Measurements from ENCODE around the gene HTR2B. TPM values are rescaled to one million over a fixed set of nuclear protein-coding genes. Genes with fewer than 3 reads are reported as not detected.

The HTR2B gene
- total and polyA plus RNA-seq, 2 of the 13 experiments (the other 11 are each of a cell fraction or from before 2014, with no cell fraction given): 0.08 TPM; not detected in 1

- ATAC-seq (no peak), DNase-seq (ENCODE audit: low spot score) (no peak), FAIRE-seq (no peak)
- no TSS peak for BruUV-seq (replicated peaks)
- ChIA-PET CTCF (ENCODE audit: low intra/inter-chr PET ratio, low total read pairs) (no interaction called here), POLR2A (no interaction called here)
- Histone ChIP-seq H3K36me3 (replicated peaks in 1 of 2; ENCODE audit: control insufficient read depth in 1 of 2, insufficient read depth in 2 of 2, low read length in 2 of 2) (peaks cover 5 to 16% of the 10 kb centered on the region in 2 experiments), H3K79me2 (ENCODE audit: insufficient read depth, low read length) (no peaks in the 10 kb centered on the region), H3K27ac (ENCODE audit: extremely low read length, insufficient read depth, low read length) (no peak overlapping the region), H3K4me1 (ENCODE audit: insufficient read depth, low read length) (no peaks in the 10 kb centered on the region), H3K27me3 (ENCODE audit: control insufficient read depth in 1 of 2, insufficient read depth in 2 of 2, low read length in 2 of 2) (no peaks in the 10 kb centered on the region), H2AFZ (ENCODE audit: low read length) (no peak overlapping the region), H3K4me3 (replicated peaks in 1 of 3; ENCODE audit: insufficient read depth in 1 of 3, low read depth in 2 of 3, low read length in 3 of 3) (no peak overlapping the region), H3K9ac (ENCODE audit: insufficient read depth, low read depth, low read length) (no peak overlapping the region), H3K9me3 (ENCODE audit: low read length) (no peaks in the 10 kb centered on the region), H4K20me1 (ENCODE audit: insufficient read depth, low read length) (no peaks in the 10 kb centered on the region), H3K4me2 (ENCODE audit: low read depth, low read length) (no peak overlapping the region)
- intact Hi-C loops (cut with micrococcal nuclease; ENCODE audit: unreplicated experiment): no loop called here
- in situ Hi-C loops (cut with HindIII; ENCODE audit: extremely low pct_ligation_motif_present, low pct_unique_long_range_greater_than_20kb): no loop called here
- TF ChIP-seq ZNF10 (CRISPR knock-in tag; IDR thresholded peaks at IDR 0.05; ENCODE audit: borderline replicate concordance, low read depth) (no peak), NPAS2 (CRISPR knock-in tag; IDR thresholded peaks at IDR 0.05; ENCODE audit: borderline replicate concordance) (no peak), GFI1 (CRISPR knock-in tag; IDR thresholded peaks at IDR 0.05; ENCODE audit: borderline replicate concordance) (no peak), KLF13 (CRISPR knock-in tag; IDR thresholded peaks at IDR 0.05) (no peak), SNAI1 (CRISPR knock-in tag; IDR thresholded peaks at IDR 0.05; ENCODE audit: borderline replicate concordance) (no peak), ZNF430 (CRISPR knock-in tag; IDR thresholded peaks at IDR 0.05) (no peak), ZNF572 (CRISPR knock-in tag; IDR thresholded peaks at IDR 0.05) (no peak), ZSCAN21 (CRISPR knock-in tag; IDR thresholded peaks at IDR 0.05; ENCODE audit: borderline replicate concordance) (no peak), ZNF256 (CRISPR knock-in tag; conservative IDR thresholded peaks at IDR 0.05) (no peak), MZF1 (CRISPR knock-in tag; IDR thresholded peaks at IDR 0.05; ENCODE audit: borderline replicate concordance) (no peak), PAF1 (CRISPR knock-in tag; IDR thresholded peaks at IDR 0.05) (no peak), SOX13 (IDR thresholded peaks at IDR 0.05) (no peak), SOX13 (CRISPR knock-in tag; conservative IDR thresholded peaks at IDR 0.05 in 1 of 2, IDR thresholded peaks at IDR 0.05 in 1 of 2) (no peak), MYPOP (CRISPR knock-in tag; IDR thresholded peaks at IDR 0.05) (no peak), TAF15 (IDR thresholded peaks at IDR 0.05; ENCODE audit: low read depth, low read length, poor library complexity, severe bottlenecking) (no peak), SMARCC2 (IDR thresholded peaks at IDR 0.05) (no peak), RFX1 (IDR thresholded peaks at IDR 0.05) (no peak), THYN1 (CRISPR knock-in tag; IDR thresholded peaks at IDR 0.05; ENCODE audit: borderline replicate concordance, low read depth) (no peak), ETV6 (CRISPR knock-in tag; conservative IDR thresholded peaks at IDR 0.05) (no peak), HCFC1 (IDR thresholded peaks at IDR 0.05; ENCODE audit: low read depth, low read length) (no peak)
- TF ChIP-seq, protein P1, sequence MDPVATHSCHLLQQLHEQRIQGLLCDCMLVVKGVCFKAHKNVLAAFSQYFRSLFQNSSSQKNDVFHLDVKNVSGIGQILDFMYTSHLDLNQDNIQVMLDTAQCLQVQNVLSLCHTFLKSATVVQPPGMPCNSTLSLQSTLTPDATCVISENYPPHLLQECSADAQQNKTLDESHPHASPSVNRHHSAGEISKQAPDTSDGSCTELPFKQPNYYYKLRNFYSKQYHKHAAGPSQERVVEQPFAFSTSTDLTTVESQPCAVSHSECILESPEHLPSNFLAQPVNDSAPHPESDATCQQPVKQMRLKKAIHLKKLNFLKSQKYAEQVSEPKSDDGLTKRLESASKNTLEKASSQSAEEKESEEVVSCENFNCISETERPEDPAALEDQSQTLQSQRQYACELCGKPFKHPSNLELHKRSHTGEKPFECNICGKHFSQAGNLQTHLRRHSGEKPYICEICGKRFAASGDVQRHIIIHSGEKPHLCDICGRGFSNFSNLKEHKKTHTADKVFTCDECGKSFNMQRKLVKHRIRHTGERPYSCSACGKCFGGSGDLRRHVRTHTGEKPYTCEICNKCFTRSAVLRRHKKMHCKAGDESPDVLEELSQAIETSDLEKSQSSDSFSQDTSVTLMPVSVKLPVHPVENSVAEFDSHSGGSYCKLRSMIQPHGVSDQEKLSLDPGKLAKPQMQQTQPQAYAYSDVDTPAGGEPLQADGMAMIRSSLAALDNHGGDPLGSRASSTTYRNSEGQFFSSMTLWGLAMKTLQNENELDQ (CRISPR knock-in tag; IDR thresholded peaks at IDR 0.05; ENCODE audit: borderline replicate concordance): no peak
Measured at GRCh38 chr2:231139796-231140195, 15.0 kb upstream of the HTR2B start.

All from HepG2 (cell line).